Activated T-helper 1 cell treated with anti-CD3 and anti-CD28 coated beads, Interleukin-12 subunit alpha, Interleukin-12 subunit beta, Interleukin-2, Interleukin-4 antibody, amounts not matched to agents 30 ng/mL and 10 ng/mL and 1 ng/mL, durations not matched to agents 14 hours and 24 hours and 36 hours (primary cell): ENCODE measurements around the gene CLDN8. TPM values are rescaled to one million over a fixed set of nuclear protein-coding genes. Genes with fewer than 3 reads are reported as not detected.

Experiments
- DNase-seq: peaks from one replicate; pipeline ENCODE4 v3.0.0; 2021; ENCODE audit warnings: low spot score
- H3K27ac Mint-ChIP-seq: one replicate; pipeline ENCODE4 v1.8.0; 2021; ENCODE audit warnings: mild to moderate bottlenecking, mixed read lengths
- H3K27me3 Mint-ChIP-seq: one replicate; pipeline ENCODE4 v1.8.0; 2022; ENCODE audit warnings: mild to moderate bottlenecking, moderate library complexity, mixed read lengths; ENCODE audit not compliant: insufficient read depth
- H3K36me3 Mint-ChIP-seq: one replicate; pipeline ENCODE4 v1.8.0; 2021; ENCODE audit warnings: low read depth, mixed read lengths
- H3K4me1 Mint-ChIP-seq: one replicate; pipeline ENCODE4 v1.8.0; 2021; ENCODE audit warnings: low read depth, mixed read lengths
- H3K4me3 Mint-ChIP-seq: one replicate; pipeline ENCODE4 v1.8.0; 2021; ENCODE audit warnings: mild to moderate bottlenecking, moderate library complexity, mixed read lengths
- H3K9me3 Mint-ChIP-seq: one replicate; pipeline ENCODE4 v1.8.0; 2021; ENCODE audit warnings: mixed read lengths
- intact Hi-C: fragments of 100-400 bp; cut with micrococcal nuclease; formaldehyde crosslinking; loops from one replicate; pipeline ENCODE4 v1.15.1; 2024
- total RNA-seq: library from RNA; stranded (reverse); gene quantifications from 2 replicates; pipeline ENCODE4 v1.2.3, GENCODE V29; 2022

Gene CLDN8
- total RNA-seq, 1 donor from 2014 or later: not detected

DNA sequence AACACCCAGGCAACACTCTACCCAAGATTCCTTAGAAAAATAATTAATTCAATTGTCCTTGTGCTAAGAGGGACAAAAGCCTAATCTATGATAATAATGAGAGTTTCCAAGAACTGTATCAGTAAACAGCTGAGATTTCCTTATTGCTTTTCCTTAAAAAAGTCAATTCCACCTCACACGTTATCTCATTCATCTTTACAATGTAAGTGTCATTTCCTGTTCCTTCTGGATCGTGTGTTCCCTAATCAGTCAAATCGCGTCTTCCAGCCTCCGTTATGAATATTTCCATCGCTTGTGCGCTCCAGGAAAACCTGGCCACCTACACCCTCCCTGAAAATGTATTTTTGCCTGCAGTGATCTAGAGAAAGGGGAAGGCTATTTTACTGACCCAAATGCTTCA is 25.3 kb downstream of the CLDN8 start:
- intact Hi-C loops: no loop called here
- H3K4me3 Mint-ChIP-seq: no peak overlapping the region
- DNase-seq: no peak
- no peaks in the 10 kb centered on the region for H3K27me3 Mint-ChIP-seq
- no peaks in the 10 kb centered on the region for H3K36me3 Mint-ChIP-seq
- H3K9me3 Mint-ChIP-seq: no peaks in the 10 kb centered on the region
- no peaks in the 10 kb centered on the region for H3K4me1 Mint-ChIP-seq
- no peak overlapping the region for H3K27ac Mint-ChIP-seq

DNA sequence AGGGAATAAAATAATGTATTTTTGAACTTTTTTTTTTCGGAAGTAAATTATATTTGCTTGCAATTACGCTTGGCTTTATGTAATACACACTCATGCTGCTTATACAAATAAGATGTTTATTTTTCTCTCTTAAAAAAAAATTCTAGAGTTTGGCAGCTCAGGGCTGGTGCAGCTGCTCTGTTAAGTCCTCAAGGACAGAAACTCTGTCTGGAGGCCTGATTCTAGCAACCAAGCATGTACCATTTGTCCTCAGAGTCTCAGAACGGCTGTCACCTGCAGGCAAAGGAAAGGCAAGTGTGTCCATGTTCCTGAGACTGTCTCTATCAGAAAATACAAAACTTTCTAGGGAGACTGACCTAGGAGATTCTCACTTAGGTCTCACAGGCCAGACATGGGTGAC is 26.1 kb downstream of the CLDN8 start:
- intact Hi-C loops: no loop called here
- Mint-ChIP-seq H3K9me3 (no peaks in the 10 kb centered on the region), H3K36me3 (no peaks in the 10 kb centered on the region), H3K27ac (no peak overlapping the region), H3K4me1 (no peaks in the 10 kb centered on the region), H3K4me3 (no peak overlapping the region), H3K27me3 (no peaks in the 10 kb centered on the region)
- no peak for DNase-seq

DNA sequence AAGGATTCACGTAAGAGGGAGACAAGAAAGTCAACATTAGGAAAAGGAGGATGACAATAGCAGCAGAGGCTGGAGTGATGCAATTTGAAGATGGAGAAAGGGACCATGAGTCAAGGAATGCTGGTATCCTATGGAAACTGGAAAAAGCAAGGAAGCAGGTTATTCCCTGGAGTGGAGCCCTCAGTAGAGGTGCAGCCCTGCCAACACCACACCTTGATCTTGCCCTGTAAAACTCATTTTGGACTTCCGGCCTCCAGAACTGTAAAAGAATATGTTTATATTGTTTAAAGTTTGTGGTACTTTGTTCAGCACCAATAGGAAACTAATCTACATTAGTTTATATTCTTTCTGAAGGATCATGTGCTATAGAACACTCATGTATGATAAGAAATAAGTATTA is 29.7 kb downstream of the CLDN8 start:
- Mint-ChIP-seq H3K4me1 (no peaks in the 10 kb centered on the region), H3K27ac (no peak overlapping the region), H3K36me3 (no peaks in the 10 kb centered on the region), H3K9me3 (no peaks in the 10 kb centered on the region), H3K27me3 (no peaks in the 10 kb centered on the region), H3K4me3 (no peak overlapping the region)
- intact Hi-C loops: no loop called here
- no peak for DNase-seq

DNA sequence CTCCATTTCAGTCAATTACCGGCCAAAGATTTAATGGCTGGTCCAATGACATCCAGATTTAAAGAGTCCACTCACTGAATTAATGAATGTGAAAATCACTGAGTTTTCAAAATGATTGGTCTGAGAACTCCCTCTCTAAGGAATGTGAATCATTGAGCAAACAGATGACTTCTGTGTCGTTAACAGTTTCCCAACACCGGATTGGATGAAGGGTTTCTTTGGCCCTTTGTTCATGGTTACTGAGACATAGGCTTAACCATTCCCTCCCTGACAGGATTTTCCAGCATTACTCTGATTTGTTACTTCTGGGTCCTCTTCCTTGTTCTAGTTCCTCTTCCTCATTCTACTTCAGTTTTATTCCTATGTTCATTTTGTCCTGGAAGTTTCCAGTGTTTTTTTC is 47.8 kb downstream of the CLDN8 start:
- Mint-ChIP-seq H3K36me3 (no peaks in the 10 kb centered on the region), H3K9me3 (no peaks in the 10 kb centered on the region), H3K27me3 (peaks cover 2% of the 10 kb centered on the region), H3K4me3 (no peak overlapping the region), H3K27ac (no peak overlapping the region), H3K4me1 (no peaks in the 10 kb centered on the region)
- intact Hi-C loops: no loop called here
- DNase-seq: no peak

DNA sequence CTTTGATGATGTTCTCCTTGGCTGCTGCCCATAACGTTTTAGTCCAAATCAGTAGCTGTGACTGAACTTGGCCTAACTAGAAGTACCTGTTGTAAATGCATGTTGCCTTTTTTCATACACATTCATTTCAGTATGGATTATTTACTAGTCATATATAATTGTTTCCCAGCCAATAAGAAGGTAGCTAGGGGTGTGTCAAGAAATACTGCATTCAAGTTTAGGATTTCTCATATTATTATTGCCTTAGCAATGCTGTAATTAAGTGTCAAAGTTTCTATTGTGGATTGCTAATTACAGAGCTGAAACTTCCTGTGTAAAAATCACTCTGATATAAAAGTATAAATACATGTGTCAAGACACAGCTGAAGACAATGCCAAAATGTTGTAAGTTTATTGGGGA is 49.2 kb downstream of the CLDN8 start, which contains the start of gene CLDN17:
Gene CLDN17, minus strand, starts transcription at position 101 of the 400 bp plus-strand sequence. CDS start 188 bp downstream, outside the sequence.
- Mint-ChIP-seq H3K4me3 (no peak within 1 kb of the TSS), H3K9me3 (no peaks in the 10 kb centered on the region), H3K36me3 (no peaks in the 10 kb centered on the region), H3K27me3 (no peaks in the 10 kb centered on the region), H3K27ac (no peak within 1 kb of the TSS), H3K4me1 (no peaks in the 10 kb centered on the region)
- no peak for DNase-seq
- intact Hi-C loops: no loop called here

DNA sequence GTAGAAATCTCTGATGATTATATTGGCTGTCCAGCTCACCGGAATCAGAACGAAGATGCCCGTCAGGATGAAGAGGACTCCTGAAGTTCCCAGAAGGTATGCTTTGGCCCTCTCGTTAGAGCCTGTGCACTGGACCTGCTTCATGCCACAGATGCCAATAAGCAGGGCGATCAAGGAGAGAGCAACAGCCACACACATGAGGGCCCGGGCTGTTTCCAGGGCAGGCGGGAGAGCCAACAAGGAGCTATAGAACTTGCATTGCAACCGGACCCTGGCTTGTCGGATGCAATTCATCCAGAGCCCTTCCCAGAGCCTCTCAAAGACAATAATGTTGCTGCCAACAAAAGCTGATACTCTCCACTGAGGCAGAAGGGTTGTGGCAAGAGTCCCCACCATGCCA is 49.7 kb downstream of the CLDN8 start:
- no peak overlapping the region for H3K27ac Mint-ChIP-seq

DNA sequence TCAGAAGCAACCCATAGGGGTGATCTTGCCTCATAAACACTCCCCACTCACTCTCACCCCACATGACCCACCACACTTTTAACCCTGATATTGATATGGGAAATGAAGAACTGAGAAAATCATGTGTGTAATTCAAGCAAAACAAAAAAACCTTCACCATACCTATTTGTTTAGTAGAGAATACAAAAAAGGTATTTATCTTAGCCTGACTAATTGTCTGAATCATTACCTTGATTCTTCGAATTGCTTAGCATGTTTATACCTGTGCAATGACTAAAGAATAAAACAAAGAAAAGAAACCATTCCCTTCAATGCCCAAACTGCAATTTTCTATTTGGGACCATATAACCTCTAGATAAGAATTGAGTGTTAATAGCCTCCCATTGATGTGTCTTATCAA is 51.1 kb downstream of the CLDN8 start:
- Mint-ChIP-seq H3K4me3 (no peak overlapping the region), H3K9me3 (no peaks in the 10 kb centered on the region), H3K4me1 (no peaks in the 10 kb centered on the region), H3K36me3 (no peaks in the 10 kb centered on the region), H3K27me3 (no peaks in the 10 kb centered on the region), H3K27ac (no peak overlapping the region)
- DNase-seq: no peak
- intact Hi-C loops: no loop called here

More for the DNA sequence above, 49.7 kb downstream of the CLDN8 start:
- intact Hi-C loops: no loop called here
- Mint-ChIP-seq H3K4me1 (no peaks in the 10 kb centered on the region), H3K36me3 (no peaks in the 10 kb centered on the region), H3K27me3 (no peaks in the 10 kb centered on the region), H3K4me3 (no peak overlapping the region), H3K9me3 (no peaks in the 10 kb centered on the region)
- no peak for DNase-seq

Other genes with a start within 250 kb of the CLDN8 start
- gene CLDN17, start 49.3 kb downstream of the CLDN8 start, total RNA-seq: not detected in 2 replicates
- gene KRTAP24-1, start 66.9 kb upstream of the CLDN8 start, total RNA-seq: not detected in 2 replicates
- gene KRTAP25-1, start 73.4 kb upstream of the CLDN8 start, total RNA-seq: not detected in 2 replicates
- not detected in 2 replicates for gene KRTAP26-1, start 104.2 kb upstream of the CLDN8 start, total RNA-seq
- not detected in 2 replicates for gene KRTAP27-1, start 121.6 kb upstream of the CLDN8 start, total RNA-seq
- gene KRTAP23-1, start 132.5 kb upstream of the CLDN8 start, total RNA-seq: not detected in 2 replicates
- not detected in 2 replicates for gene KRTAP13-2, start 156.2 kb upstream of the CLDN8 start, total RNA-seq
- gene KRTAP13-1, start 179.9 kb upstream of the CLDN8 start, total RNA-seq: not detected in 2 replicates
- not detected in 2 replicates for gene KRTAP13-3, start 209.8 kb upstream of the CLDN8 start, total RNA-seq
- gene KRTAP13-4, start 214.1 kb upstream of the CLDN8 start, total RNA-seq: not detected in 2 replicates
- not detected in 2 replicates for gene KRTAP15-1, start 224.2 kb upstream of the CLDN8 start, total RNA-seq